ENCODE results near the gene UBXN7.
"Not testable (repeated sequence)": the region's sequence is repeated elsewhere in the genome, so short reads cannot be mapped to it uniquely, and the experiment has no call there.

DNA sequence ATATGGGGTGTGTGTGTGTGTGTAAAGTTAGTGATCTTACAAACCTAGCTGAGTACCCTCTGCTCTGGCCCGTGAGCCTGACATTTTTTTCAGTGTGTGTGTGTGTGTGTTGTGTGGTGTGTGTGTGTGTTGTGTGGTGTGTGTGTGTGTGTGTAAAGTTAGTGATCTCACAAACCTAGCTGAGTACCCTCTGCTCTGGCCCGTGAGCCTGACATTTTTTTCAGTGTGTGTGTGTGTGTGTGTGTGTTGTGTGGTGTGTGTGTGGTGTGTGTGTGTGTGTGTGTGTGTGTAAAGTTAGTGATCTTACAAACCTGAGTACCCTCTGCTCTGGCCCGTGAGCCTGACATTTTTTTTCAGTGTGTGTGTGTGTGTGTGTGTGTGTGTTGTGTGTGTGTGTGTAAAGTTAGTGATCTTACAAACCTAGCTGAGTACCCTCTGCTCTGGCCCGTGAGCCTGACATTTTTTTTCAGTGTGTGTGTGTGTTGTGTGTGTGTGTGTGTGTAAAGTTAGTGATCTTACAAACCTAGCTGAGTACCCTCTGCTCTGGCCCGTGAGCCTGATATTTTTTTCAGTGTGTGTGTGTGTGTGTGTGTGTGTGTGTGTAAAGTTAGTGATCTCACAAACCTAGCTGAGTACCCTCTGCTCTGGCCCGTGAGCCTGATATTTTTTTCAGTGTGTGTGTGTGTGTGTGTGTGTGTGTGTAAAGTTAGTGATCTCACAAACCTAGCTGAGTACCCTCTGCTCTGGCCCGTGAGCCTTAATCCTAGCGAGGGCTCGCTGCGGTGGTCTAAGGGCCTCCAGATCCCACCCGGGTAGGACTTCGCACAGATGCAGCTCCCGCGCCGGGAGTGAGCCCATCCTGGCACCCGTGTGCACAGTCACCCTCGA is 115.2 kb downstream of the UBXN7 start:
- TF ChIP-seq EZH2 (IDR thresholded peaks at IDR 0.05); POLR2AphosphoS5 (IDR thresholded peaks at IDR 0.05; ENCODE audit: borderline replicate concordance, low read depth, low read length); FOXP2 (optimal IDR thresholded peaks at IDR 0.05; ENCODE audit: control extremely low read depth, extremely low read length, insufficient read depth): not testable (repeated sequence)

Measured in SK-N-MC (cell line).